Measurements from ENCODE around the gene CYSTM1. TPM values are rescaled to one million over a fixed set of nuclear protein-coding genes. Genes with fewer than 3 reads are reported as not detected.

The CYSTM1 gene
- total RNA-seq, 1 experiment from 2014 or later = 43.3 TPM

- no peaks in the 10 kb centered on the region for H4K20me1 ChIP-seq (ENCODE audit: low read length)
- no TSS peak for BruUV-seq (replicated peaks)
- H3K27ac ChIP-seq (ENCODE audit: low read length) = no peak overlapping the region
- DNase-seq (no peak), ATAC-seq (no peak)
- peaks cover 59% of the 10 kb centered on the region for H3K79me2 ChIP-seq (ENCODE audit: low read length)
- peaks cover 15% of the 10 kb centered on the region for H3K36me3 ChIP-seq (ENCODE audit: low read depth, low read length)
- H3K4me2 ChIP-seq (ENCODE audit: low read length) = no peak overlapping the region
- H3K27me3 ChIP-seq (ENCODE audit: low read length) = no peaks in the 10 kb centered on the region
- no peaks in the 10 kb centered on the region for H3K9me2 ChIP-seq (replicated peaks; ENCODE audit: low read length)
- ChIA-PET CTCF (no interaction called here), POLR2A (ENCODE audit: unreplicated experiment) (no interaction called here)
- intact Hi-C loops (cut with micrococcal nuclease) = loop anchor here (5.0 kb wide), 2 partner anchors 34 to 49 kb away; no protein-coding TSS in a partner anchor
- H2AFZ ChIP-seq (ENCODE audit: low read length) = no peak overlapping the region
- H3K4me1 ChIP-seq (ENCODE audit: insufficient read depth, low read length) = peaks cover 26% of the 10 kb centered on the region
- H3F3A ChIP-seq (ENCODE audit: low read length, unreplicated experiment) = no peaks in the 10 kb centered on the region
- TF ChIP-seq EZH2phosphoT487 (IDR thresholded peaks at IDR 0.05; ENCODE audit: borderline replicate concordance, low read length) (no peak), EZH2 (IDR thresholded peaks at IDR 0.05; ENCODE audit: low read length, unreplicated experiment) (no peak)
- TF ChIP-seq, protein P1, sequence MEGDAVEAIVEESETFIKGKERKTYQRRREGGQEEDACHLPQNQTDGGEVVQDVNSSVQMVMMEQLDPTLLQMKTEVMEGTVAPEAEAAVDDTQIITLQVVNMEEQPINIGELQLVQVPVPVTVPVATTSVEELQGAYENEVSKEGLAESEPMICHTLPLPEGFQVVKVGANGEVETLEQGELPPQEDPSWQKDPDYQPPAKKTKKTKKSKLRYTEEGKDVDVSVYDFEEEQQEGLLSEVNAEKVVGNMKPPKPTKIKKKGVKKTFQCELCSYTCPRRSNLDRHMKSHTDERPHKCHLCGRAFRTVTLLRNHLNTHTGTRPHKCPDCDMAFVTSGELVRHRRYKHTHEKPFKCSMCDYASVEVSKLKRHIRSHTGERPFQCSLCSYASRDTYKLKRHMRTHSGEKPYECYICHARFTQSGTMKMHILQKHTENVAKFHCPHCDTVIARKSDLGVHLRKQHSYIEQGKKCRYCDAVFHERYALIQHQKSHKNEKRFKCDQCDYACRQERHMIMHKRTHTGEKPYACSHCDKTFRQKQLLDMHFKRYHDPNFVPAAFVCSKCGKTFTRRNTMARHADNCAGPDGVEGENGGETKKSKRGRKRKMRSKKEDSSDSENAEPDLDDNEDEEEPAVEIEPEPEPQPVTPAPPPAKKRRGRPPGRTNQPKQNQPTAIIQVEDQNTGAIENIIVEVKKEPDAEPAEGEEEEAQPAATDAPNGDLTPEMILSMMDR (conservative IDR thresholded peaks at IDR 0.05; ENCODE audit: low read depth, low read length) = no peak
- no peak overlapping the region for H3K4me3 ChIP-seq (ENCODE audit: low read length)
- no peak overlapping the region for H3K9ac ChIP-seq (ENCODE audit: low read length)
- H3K9me3 ChIP-seq (ENCODE audit: low read length) = no peaks in the 10 kb centered on the region
Observed at GRCh38 chr5:140262839-140263238, 87.9 kb downstream of the CYSTM1 start.

GRCh38 chr5:140265845-140266244, 90.9 kb downstream of the CYSTM1 start:
- Histone ChIP-seq H3K36me3 (ENCODE audit: low read depth, low read length) (no peaks in the 10 kb centered on the region), H3K9me3 (ENCODE audit: low read length) (no peaks in the 10 kb centered on the region), H3K27me3 (ENCODE audit: low read length) (no peaks in the 10 kb centered on the region), H3K4me3 (ENCODE audit: low read length) (no peak overlapping the region), H3K9ac (ENCODE audit: low read length) (no peak overlapping the region), H3K9me2 (replicated peaks; ENCODE audit: low read length) (no peaks in the 10 kb centered on the region), H3K79me2 (ENCODE audit: low read length) (peaks cover 32% of the 10 kb centered on the region), H3F3A (ENCODE audit: low read length, unreplicated experiment) (no peaks in the 10 kb centered on the region), H3K27ac (ENCODE audit: low read length) (no peak overlapping the region), H3K4me1 (ENCODE audit: insufficient read depth, low read length) (peaks cover 18% of the 10 kb centered on the region), H4K20me1 (ENCODE audit: low read length) (no peaks in the 10 kb centered on the region), H2AFZ (ENCODE audit: low read length) (no peak overlapping the region), H3K4me2 (ENCODE audit: low read length) (no peak overlapping the region)
- ChIA-PET POLR2A (ENCODE audit: unreplicated experiment) (no interaction called here), CTCF (no interaction called here)
- DNase-seq = no peak
- intact Hi-C loops (cut with micrococcal nuclease) = no loop called here
- no peak for ATAC-seq
- no TSS peak for BruUV-seq (replicated peaks)
- TF ChIP-seq EZH2phosphoT487 (IDR thresholded peaks at IDR 0.05; ENCODE audit: borderline replicate concordance, low read length) = no peak
- TF ChIP-seq, protein P1 (conservative IDR thresholded peaks at IDR 0.05; ENCODE audit: low read depth, low read length) = no peak
- no peak for TF ChIP-seq EZH2 (IDR thresholded peaks at IDR 0.05; ENCODE audit: low read length, unreplicated experiment)

GRCh38 chr5:140266471-140267200, 91.6 kb downstream of the CYSTM1 start:
- Histone ChIP-seq H3K79me2 (ENCODE audit: low read length) (peaks cover 35% of the 10 kb centered on the region; the same call in 1 of the 2 replicates), H3F3A (ENCODE audit: low read length, unreplicated experiment) (no peaks in the 10 kb centered on the region), H3K9ac (ENCODE audit: low read length) (no peak overlapping the region), H3K9me2 (replicated peaks; ENCODE audit: low read length) (no peaks in the 10 kb centered on the region), H4K20me1 (ENCODE audit: low read length) (no peaks in the 10 kb centered on the region), H3K36me3 (ENCODE audit: low read depth, low read length) (no peaks in the 10 kb centered on the region), H3K9me3 (ENCODE audit: low read length) (no peaks in the 10 kb centered on the region), H3K27ac (ENCODE audit: low read length) (no peak overlapping the region), H3K4me3 (ENCODE audit: low read length) (no peak overlapping the region), H3K4me2 (ENCODE audit: low read length) (no peak overlapping the region), H2AFZ (ENCODE audit: low read length) (no peak overlapping the region), H3K27me3 (ENCODE audit: low read length) (no peaks in the 10 kb centered on the region), H3K4me1 (ENCODE audit: insufficient read depth, low read length) (peaks cover 10% of the 10 kb centered on the region)
- no peak for ATAC-seq
- intact Hi-C loops (cut with micrococcal nuclease) = no loop called here
- ChIA-PET CTCF (no interaction called here), POLR2A (ENCODE audit: unreplicated experiment) (no interaction called here)
- no TSS peak for BruUV-seq (replicated peaks)
- TF ChIP-seq EZH2phosphoT487 (IDR thresholded peaks at IDR 0.05; ENCODE audit: borderline replicate concordance, low read length) (no peak), EZH2 (IDR thresholded peaks at IDR 0.05; ENCODE audit: low read length, unreplicated experiment) (no peak)
- TF ChIP-seq, protein P1 (conservative IDR thresholded peaks at IDR 0.05; ENCODE audit: low read depth, low read length) = no peak
- no peak for DNase-seq
